ENCODE results near the gene PRSS22. TPM values are rescaled to one million over a fixed set of nuclear protein-coding genes. Genes with fewer than 3 reads are reported as not detected.

PRSS22 gene
- polyA plus RNA-seq, 1 donor (not counting 4 experiments of a cell fraction or from before 2014, with no cell fraction given): 2.2 TPM

DNA sequence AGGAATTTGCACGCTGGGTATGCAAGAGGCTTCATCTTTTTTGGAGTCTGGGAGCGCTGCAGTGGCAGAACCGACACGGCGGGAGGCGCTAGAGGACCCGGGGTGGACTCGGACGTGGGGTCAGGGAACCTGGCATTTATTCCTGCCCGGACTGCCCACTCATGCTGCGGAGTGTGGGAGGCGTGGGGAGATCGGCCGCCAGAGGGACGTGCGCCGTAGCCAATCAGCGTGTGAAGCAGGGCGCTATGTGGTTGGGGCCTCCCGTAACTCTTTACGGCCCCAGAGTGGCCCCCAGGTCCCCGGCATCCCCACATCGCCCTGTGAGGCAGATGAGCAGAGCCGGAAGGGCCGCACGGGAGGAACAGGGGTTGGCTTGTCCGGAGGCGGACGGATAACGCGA is 36.3 kb upstream of the PRSS22 start:
- dilution Hi-C loops (cut with MboI; ENCODE audit: extremely low pct_ligation_motif_present, low sequenced_read_pairs): no loop called here

DNA sequence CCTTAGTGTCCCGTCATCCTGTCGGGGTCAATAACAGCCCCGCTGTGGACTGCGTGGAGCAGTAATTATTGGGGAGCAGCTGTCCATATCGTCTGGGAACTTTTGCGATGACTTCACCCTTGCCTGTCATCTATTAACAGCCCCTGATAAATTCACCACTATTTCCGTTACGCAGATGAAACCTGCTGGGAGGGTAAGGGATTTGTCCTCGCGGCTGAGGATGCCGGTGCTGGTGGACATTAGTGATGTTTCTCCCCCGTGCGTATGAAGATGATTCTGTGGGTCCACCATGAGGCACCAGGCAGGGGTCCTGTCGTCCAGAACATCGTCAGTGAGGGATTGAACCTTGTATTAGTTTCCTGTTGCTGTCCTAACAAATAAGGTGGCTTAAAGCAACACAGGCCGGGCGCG is 26.1 kb upstream of the PRSS22 start:
- FAIRE-seq: no peak
- TF ChIP-seq, protein P1, sequence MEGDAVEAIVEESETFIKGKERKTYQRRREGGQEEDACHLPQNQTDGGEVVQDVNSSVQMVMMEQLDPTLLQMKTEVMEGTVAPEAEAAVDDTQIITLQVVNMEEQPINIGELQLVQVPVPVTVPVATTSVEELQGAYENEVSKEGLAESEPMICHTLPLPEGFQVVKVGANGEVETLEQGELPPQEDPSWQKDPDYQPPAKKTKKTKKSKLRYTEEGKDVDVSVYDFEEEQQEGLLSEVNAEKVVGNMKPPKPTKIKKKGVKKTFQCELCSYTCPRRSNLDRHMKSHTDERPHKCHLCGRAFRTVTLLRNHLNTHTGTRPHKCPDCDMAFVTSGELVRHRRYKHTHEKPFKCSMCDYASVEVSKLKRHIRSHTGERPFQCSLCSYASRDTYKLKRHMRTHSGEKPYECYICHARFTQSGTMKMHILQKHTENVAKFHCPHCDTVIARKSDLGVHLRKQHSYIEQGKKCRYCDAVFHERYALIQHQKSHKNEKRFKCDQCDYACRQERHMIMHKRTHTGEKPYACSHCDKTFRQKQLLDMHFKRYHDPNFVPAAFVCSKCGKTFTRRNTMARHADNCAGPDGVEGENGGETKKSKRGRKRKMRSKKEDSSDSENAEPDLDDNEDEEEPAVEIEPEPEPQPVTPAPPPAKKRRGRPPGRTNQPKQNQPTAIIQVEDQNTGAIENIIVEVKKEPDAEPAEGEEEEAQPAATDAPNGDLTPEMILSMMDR (optimal IDR thresholded peaks at IDR 0.05 in 1 of 3, IDR thresholded peaks at IDR 0.05 in 1 of 3, conservative IDR thresholded peaks at IDR 0.05 in 1 of 3; ENCODE audit: extremely low read depth in 1 of 3, insufficient read depth in 2 of 3, low read length in 3 of 3): no peak
- no peak for TF ChIP-seq EZH2 (IDR thresholded peaks at IDR 0.05; ENCODE audit: low read length)
- H3K9me1 ChIP-seq (ENCODE audit: control insufficient read depth, extremely low read depth, insufficient read depth, low read length): no peaks in the 10 kb centered on the region

More for the DNA sequence above, 36.3 kb upstream of the PRSS22 start:
- H3K4me3 ChIP-seq (ENCODE audit: control insufficient read depth in 2 of 3, extremely low read depth in 1 of 3, insufficient read depth in 2 of 3, low read depth in 1 of 3, low read length in 3 of 3): no peak overlapping the region
- no peak overlapping the region for H3K9ac ChIP-seq (ENCODE audit: control insufficient read depth, extremely low read depth, insufficient read depth, low read length)
- FAIRE-seq (no peak), DNase-seq (ENCODE audit: low read depth, low spot score) (no peak)
- H3K79me2 ChIP-seq (ENCODE audit: control insufficient read depth, insufficient read depth, low read length): no peaks in the 10 kb centered on the region
- TF ChIP-seq EZH2 (IDR thresholded peaks at IDR 0.05; ENCODE audit: low read length): no peak
- TF ChIP-seq, protein P1 (optimal IDR thresholded peaks at IDR 0.05 in 1 of 3, IDR thresholded peaks at IDR 0.05 in 1 of 3, conservative IDR thresholded peaks at IDR 0.05 in 1 of 3; ENCODE audit: extremely low read depth in 1 of 3, insufficient read depth in 2 of 3, low read length in 3 of 3): no peak
- H4K20me1 ChIP-seq (ENCODE audit: control insufficient read depth, extremely low read depth, insufficient read depth, low read length): no peaks in the 10 kb centered on the region
- H3K36me3 ChIP-seq (ENCODE audit: control insufficient read depth in 2 of 2, extremely low read depth in 1 of 2, insufficient read depth in 2 of 2, low read length in 2 of 2): peaks cover 7 to 8% of the 10 kb centered on the region in 2 experiments
- H3K4me1 ChIP-seq (ENCODE audit: control insufficient read depth, extremely low read depth, insufficient read depth, low read length): no peaks in the 10 kb centered on the region
- no peak overlapping the region for H2AFZ ChIP-seq (ENCODE audit: control insufficient read depth, low read length)
- no peaks in the 10 kb centered on the region for H3K27me3 ChIP-seq (ENCODE audit: control insufficient read depth, extremely low read depth, insufficient read depth, low read length)
- no peak overlapping the region for H3K27ac ChIP-seq (ENCODE audit: control insufficient read depth, insufficient read depth, low read length)
- no peaks in the 10 kb centered on the region for H3K9me1 ChIP-seq (ENCODE audit: control insufficient read depth, extremely low read depth, insufficient read depth, low read length)
- H3K9me3 ChIP-seq (ENCODE audit: control insufficient read depth, low read depth, low read length): no peaks in the 10 kb centered on the region
- no peak overlapping the region for H3K4me2 ChIP-seq (ENCODE audit: control insufficient read depth, extremely low read depth, insufficient read depth, low read depth, low read length)

More for the DNA sequence above, 26.1 kb upstream of the PRSS22 start:
- no peak for DNase-seq (ENCODE audit: low read depth, low spot score)
- H3K4me2 ChIP-seq (ENCODE audit: control insufficient read depth, extremely low read depth, insufficient read depth, low read depth, low read length): peak overlapping the region; percentile 84
- no peaks in the 10 kb centered on the region for H4K20me1 ChIP-seq (ENCODE audit: control insufficient read depth, extremely low read depth, insufficient read depth, low read length)
- H3K9ac ChIP-seq (ENCODE audit: control insufficient read depth, extremely low read depth, insufficient read depth, low read length): peak overlapping the region; percentile 80
- H2AFZ ChIP-seq (ENCODE audit: control insufficient read depth, low read length): peak overlapping the region; percentile 0
- no peak overlapping the region for H3K27ac ChIP-seq (ENCODE audit: control insufficient read depth, insufficient read depth, low read length)
- H3K36me3 ChIP-seq (ENCODE audit: control insufficient read depth in 2 of 2, extremely low read depth in 1 of 2, insufficient read depth in 2 of 2, low read length in 2 of 2): no peaks in the 10 kb centered on the region
- H3K79me2 ChIP-seq (ENCODE audit: control insufficient read depth, insufficient read depth, low read length): peaks cover 3% of the 10 kb centered on the region
- H3K27me3 ChIP-seq (ENCODE audit: control insufficient read depth, extremely low read depth, insufficient read depth, low read length): no peaks in the 10 kb centered on the region
- dilution Hi-C loops (cut with MboI; ENCODE audit: extremely low pct_ligation_motif_present, low sequenced_read_pairs): no loop called here
- peak overlapping the region; percentile 68 to 98 (median 77) for H3K4me3 ChIP-seq (ENCODE audit: control insufficient read depth in 2 of 3, extremely low read depth in 1 of 3, insufficient read depth in 2 of 3, low read depth in 1 of 3, low read length in 3 of 3)
- peaks cover 6% of the 10 kb centered on the region for H3K4me1 ChIP-seq (ENCODE audit: control insufficient read depth, extremely low read depth, insufficient read depth, low read length)
- H3K9me3 ChIP-seq (ENCODE audit: control insufficient read depth, low read depth, low read length): no peaks in the 10 kb centered on the region
